Measurements from ENCODE around the gene OSBPL6.
"Not testable (repeated sequence)": the region's sequence is repeated elsewhere in the genome, so short reads cannot be mapped to it uniquely, and the experiment has no call there.

OSBPL6 gene

DNA sequence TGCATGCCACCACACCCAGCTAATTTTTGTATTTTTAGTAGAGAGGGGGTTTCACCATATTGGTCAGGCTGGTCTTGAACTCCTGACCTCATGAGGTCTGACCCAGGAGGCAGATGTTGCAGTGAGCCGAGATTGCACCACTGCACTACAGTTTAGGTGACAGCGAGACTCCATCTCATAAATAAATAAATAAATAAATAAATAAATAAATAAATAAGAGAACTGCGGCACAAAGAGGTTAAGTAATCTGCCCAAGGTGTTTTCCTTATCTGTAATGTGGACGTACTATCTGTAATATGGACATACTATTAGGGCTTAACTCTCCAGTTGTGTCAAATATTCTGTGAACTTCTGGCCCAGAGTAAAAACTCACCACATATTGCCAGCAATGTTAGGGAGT, 4.1 kb downstream of the OSBPL6 start:
- DNase-seq (ENCODE audit: low read depth in 2 of 2) = not testable (repeated sequence)

GRCh38 chr2:178199334-178199733, 5.0 kb downstream of the OSBPL6 start:
- DNase-seq (ENCODE audit: low read depth in 2 of 2) = no peak

- DNase-seq (ENCODE audit: low read depth in 2 of 2) = no peak
These were observed 6.0 kb downstream of the OSBPL6 start for GRCh38 chr2:178200331-178200730.

GRCh38 chr2:178202927-178203326, 8.6 kb downstream of the OSBPL6 start:
- no peak for DNase-seq (ENCODE audit: low read depth in 2 of 2)

- no peak for DNase-seq (ENCODE audit: low read depth in 2 of 2)
These were observed 10.7 kb downstream of the OSBPL6 start for GRCh38 chr2:178204977-178205376.

DNA sequence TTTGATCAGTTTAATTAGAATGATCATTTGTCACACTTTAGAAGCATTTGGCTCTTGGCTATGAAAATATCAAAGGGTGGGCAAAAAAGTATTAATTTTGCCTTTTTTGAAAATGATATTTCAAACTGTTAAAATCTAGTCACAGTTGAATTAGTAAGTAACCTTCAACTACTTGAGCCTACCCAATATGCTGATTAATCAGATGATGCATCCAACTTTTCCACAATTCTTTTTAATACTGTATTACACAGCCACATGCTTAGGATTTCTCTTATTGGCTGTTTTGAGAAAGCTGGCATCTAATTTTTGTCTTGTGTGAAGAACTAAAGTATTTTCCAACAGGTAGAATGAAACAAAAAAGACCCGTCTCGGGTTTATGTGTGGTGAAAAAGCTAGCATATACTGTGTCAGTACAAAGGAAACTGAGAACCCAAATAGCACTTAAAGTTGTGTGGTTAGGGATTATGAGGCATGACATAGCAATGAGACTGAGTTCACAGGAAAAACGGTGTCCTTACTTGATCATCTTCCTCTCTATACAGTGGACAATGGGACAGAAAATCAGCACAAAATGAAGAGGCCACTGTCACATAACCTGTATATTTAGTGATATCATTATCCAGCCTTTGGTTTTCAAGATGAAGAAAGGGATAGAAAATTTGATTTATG, 11.7 kb downstream of the OSBPL6 start:
- DNase-seq (ENCODE audit: low read depth in 2 of 2) = no peak

GRCh38 chr2:178208336-178208735, 14.0 kb downstream of the OSBPL6 start:
- DNase-seq (ENCODE audit: low read depth in 2 of 2) = no peak

DNA sequence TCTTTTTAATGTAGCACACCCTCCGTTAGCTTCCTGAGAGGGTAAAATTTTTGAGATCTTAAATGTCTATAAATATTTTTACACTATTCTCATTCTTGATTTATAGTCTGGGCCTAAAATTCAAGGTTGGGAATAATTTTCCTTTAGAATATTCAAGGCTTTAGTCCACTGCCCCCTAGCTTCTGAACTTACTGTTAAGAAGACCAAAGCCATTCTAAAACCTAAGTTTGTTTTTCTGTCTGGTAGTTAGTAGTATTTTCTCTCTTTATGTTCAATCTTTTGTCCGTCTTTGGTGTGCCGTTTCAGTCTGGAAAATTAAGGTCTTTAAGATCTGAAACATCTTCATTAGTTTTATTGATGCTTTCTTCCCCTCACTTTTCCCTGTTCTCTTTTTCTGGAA, 14.5 kb downstream of the OSBPL6 start:
- no peak for DNase-seq (ENCODE audit: low read depth in 2 of 2)

DNA sequence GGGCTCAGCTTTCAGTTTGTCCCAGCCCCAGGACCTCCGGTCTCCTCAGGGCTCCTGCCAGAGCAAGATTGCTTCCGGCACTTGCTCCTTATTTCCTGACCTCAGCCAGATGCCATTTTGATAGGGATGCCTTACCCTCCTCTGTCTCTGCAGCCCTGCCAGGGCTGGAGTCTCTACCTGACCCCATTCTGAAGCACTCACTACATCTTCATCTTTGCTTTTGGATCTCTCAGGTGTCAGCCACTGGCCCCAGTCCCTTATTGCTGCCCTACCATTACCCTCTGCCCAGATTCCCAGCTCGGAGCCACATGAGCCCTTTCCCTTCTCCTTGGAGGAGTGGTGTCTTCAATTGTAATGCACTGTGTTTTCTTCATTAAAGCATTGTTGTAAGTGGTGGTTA, 17.1 kb downstream of the OSBPL6 start:
- DNase-seq (ENCODE audit: low read depth in 2 of 2) = no peak

DNA sequence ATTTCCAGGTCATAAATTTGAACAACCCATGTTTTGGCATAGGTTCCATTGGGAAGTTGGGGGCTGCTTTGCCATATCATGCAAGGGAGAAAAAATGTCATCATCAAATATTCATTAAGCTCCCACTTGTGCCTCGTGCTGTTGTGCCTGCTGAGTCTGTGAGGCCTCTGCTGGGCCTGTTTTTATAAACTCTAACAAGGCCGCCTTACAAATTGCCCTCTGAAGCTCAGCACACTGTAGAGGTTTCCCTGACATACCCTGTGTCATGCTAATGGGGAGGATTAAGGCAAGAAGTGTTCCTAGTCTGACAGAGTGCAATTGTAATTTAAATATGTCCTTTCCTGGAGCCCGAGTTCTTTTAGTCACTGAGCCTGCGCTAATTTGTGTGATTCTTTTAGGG, 17.6 kb downstream of the OSBPL6 start:
- DNase-seq (ENCODE audit: low read depth in 2 of 2) = no peak

DNA sequence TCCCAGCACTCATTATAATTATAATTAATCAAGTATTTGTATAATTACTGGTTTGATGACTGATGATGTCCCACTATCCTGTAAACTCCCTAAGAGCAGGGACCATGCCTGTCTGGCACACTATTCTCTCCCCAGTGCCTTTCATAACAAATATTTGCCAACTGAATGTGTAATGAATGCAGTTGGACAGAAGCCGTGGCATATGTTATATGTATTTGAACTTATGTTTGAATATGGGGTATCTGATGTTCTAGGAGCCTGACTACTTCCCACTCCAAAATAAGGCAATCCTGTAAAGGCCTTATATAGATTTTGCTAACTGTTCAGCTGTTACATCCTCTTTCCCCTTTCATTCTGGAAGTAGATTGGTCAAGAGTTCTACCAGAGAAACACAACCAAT, 19.7 kb downstream of the OSBPL6 start:
- DNase-seq (ENCODE audit: low read depth in 2 of 2) = no peak

GRCh38 chr2:178219247-178219646, 24.9 kb downstream of the OSBPL6 start:
- no peak for DNase-seq (ENCODE audit: low read depth in 2 of 2)

GRCh38 chr2:178220814-178221213, 26.5 kb downstream of the OSBPL6 start:
- DNase-seq (ENCODE audit: low read depth in 2 of 2) = no peak

DNA sequence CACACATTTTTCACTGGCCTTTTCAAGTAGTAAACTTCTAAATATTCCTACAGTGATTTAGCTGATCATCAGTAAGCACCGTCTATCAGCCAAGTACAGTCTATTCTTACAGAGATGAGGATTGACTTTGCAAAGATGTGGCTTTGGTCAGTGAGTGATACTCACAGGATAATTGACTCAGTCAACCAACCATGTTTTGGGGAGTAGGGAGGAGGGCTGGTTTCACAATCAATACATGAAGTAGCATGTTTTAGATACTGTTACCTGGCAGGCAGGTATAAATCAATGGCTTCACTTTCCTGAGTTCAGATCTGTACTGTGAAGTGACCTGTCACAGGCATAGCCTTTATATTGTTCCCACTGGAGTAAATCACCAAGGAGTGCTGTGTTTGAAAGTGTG, 27.2 kb downstream of the OSBPL6 start:
- DNase-seq (ENCODE audit: low read depth in 2 of 2) = no peak

GRCh38 chr2:178223806-178224205, 29.5 kb downstream of the OSBPL6 start:
- no peak for DNase-seq (ENCODE audit: low read depth in 2 of 2)

DNA sequence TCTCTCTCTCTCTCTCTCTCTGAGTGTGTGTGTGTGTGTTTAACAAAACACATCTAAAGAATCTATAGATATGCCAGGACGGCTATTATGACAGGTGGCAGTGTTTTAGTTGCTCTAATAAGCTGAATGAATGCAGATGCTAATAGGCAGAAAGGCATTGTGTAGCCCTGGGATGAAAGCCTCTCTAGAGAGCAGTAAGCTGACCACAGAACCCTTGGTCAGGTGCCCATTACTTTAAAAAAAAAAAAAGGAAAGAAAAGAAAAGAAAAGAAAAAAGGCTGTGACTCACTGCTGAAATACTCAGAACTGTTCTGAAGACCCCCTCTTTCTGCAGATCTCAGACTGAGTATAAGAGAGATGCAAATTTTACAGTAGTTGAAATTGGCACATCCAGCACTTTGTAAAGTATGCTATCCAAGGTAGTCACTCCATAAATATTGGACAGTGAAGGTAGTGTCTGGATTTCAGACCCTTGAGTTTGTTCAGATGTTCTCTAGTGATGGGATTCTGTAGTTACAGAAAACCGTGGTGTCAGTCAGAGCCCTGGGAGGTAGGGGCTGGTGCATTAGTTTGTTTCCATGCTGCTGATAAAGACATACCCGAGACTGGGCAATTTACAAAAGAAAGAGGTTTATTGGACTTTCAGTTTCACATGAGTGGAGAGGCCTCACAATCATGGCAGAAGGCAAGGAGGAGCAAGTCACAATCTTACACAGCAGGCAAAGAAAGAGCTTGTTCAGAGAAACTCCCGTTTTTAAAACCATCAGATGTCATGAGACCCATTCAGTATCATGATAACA, 30.9 kb downstream of the OSBPL6 start:
- no peak for DNase-seq (ENCODE audit: low read depth in 2 of 2)

DNA sequence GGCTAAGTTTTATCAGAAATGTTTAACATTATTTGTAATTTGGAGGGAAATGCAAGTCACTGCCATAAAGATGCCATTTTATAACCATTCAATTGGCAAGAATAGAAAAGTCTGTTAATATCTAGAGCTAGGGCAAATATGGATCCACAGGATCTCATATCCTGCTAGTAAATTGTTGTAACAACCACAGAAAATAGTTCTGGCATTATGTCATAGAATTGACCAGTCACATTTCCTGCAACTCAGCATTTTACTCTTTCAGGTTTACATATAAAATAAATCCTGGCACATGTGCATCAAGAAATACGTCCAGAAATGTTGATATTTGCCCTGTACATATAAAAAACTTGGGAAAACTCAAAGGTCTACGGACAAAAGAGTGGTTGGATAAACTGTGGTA, 32.9 kb downstream of the OSBPL6 start:
- DNase-seq (ENCODE audit: low read depth in 2 of 2) = no peak

GRCh38 chr2:178229927-178230326, 35.6 kb downstream of the OSBPL6 start:
- DNase-seq (ENCODE audit: low read depth in 2 of 2) = no peak

GRCh38 chr2:178230396-178230795, 36.1 kb downstream of the OSBPL6 start:
- no peak for DNase-seq (ENCODE audit: low read depth in 2 of 2)

- DNase-seq (ENCODE audit: low read depth in 2 of 2) = no peak
These were observed 39.1 kb downstream of the OSBPL6 start for GRCh38 chr2:178233428-178233827.

GRCh38 chr2:178234648-178235047, 40.3 kb downstream of the OSBPL6 start:
- DNase-seq (ENCODE audit: low read depth in 2 of 2) = no peak

GRCh38 chr2:178237488-178238153, 43.3 kb downstream of the OSBPL6 start:
- no peak for DNase-seq (ENCODE audit: low read depth in 2 of 2)

- DNase-seq (ENCODE audit: low read depth in 2 of 2) = no peak
These were observed 43.8 kb downstream of the OSBPL6 start for GRCh38 chr2:178238154-178238521.

Measured in stimulated activated CD4-positive, alpha-beta T cell treated with anti-CD3 and anti-CD28 coated beads, Interleukin-1b, Interleukin-23, amount 100 ng/mL, for 4 hours (primary cell).